ENCODE measurements around the gene PPP2CA.
"Not testable (repeated sequence)": the region's sequence is repeated elsewhere in the genome, so short reads cannot be mapped to it uniquely, and the experiment has no call there.

The PPP2CA gene

GRCh38 chr5:134245101-134245604, 19.3 kb upstream of the PPP2CA start:
- no peak for DNase-seq (ENCODE audit: low read depth in 2 of 2)

- no peak for DNase-seq (ENCODE audit: low read depth in 2 of 2)
Observed at GRCh38 chr5:134242146-134242545, 16.3 kb upstream of the PPP2CA start.

GRCh38 chr5:134240421-134240962, 14.6 kb upstream of the PPP2CA start:
- no peak for DNase-seq (ENCODE audit: low read depth in 2 of 2)

GRCh38 chr5:134236820-134237219, 10.9 kb upstream of the PPP2CA start:
- no peak for DNase-seq (ENCODE audit: low read depth in 2 of 2)

GRCh38 chr5:134236318-134236717, 10.4 kb upstream of the PPP2CA start:
- no peak for DNase-seq (ENCODE audit: low read depth in 2 of 2)

- no peak for DNase-seq (ENCODE audit: low read depth in 2 of 2)
Observed at GRCh38 chr5:134228624-134229023, 2.8 kb upstream of the PPP2CA start.

- no peak for DNase-seq (ENCODE audit: low read depth in 2 of 2)
Observed at GRCh38 chr5:134227776-134228175, 1.9 kb upstream of the PPP2CA start.

GRCh38 chr5:134227259-134227658, 1.4 kb upstream of the PPP2CA start:
- no peak for DNase-seq (ENCODE audit: low read depth in 2 of 2)

- no peak for DNase-seq (ENCODE audit: low read depth in 2 of 2)
Observed at GRCh38 chr5:134226441-134227192, 744 bp upstream of the PPP2CA start.

- peak; percentile 23 to 26 for DNase-seq (ENCODE audit: low read depth in 2 of 2)
Observed at GRCh38 chr5:134224888-134225779, 739 bp downstream of the PPP2CA start.

GRCh38 chr5:134223406-134224248, 2.2 kb downstream of the PPP2CA start:
- no peak for DNase-seq (ENCODE audit: low read depth in 2 of 2)

- DNase-seq (ENCODE audit: low read depth in 2 of 2) = not testable (repeated sequence)
Observed at GRCh38 chr5:134221690-134222089, 4.2 kb downstream of the PPP2CA start.

- DNase-seq (ENCODE audit: low read depth in 2 of 2) = no peak
Observed at GRCh38 chr5:134215757-134216156, 10.1 kb downstream of the PPP2CA start.

- not testable (repeated sequence) for DNase-seq (ENCODE audit: low read depth in 2 of 2)
Observed at GRCh38 chr5:134211263-134212031, 14.4 kb downstream of the PPP2CA start.

GRCh38 chr5:134209477-134210245, 16.2 kb downstream of the PPP2CA start:
- no peak for DNase-seq (ENCODE audit: low read depth in 2 of 2)

GRCh38 chr5:134207696-134208095, 18.2 kb downstream of the PPP2CA start:
- DNase-seq (ENCODE audit: low read depth in 2 of 2) = no peak

GRCh38 chr5:134206627-134207160, 19.2 kb downstream of the PPP2CA start:
- no peak for DNase-seq (ENCODE audit: low read depth in 2 of 2)

GRCh38 chr5:134204575-134204974, 21.3 kb downstream of the PPP2CA start:
- no peak for DNase-seq (ENCODE audit: low read depth in 2 of 2)

- DNase-seq (ENCODE audit: low read depth in 2 of 2) = no peak
Observed at GRCh38 chr5:134203630-134204029, 22.2 kb downstream of the PPP2CA start.

GRCh38 chr5:134195666-134196065, 30.2 kb downstream of the PPP2CA start:
- DNase-seq (ENCODE audit: low read depth in 2 of 2) = no peak

All from stimulated activated CD8-positive, alpha-beta memory T cell treated with anti-CD3 and anti-CD28 coated beads, Interleukin-2, amount 100 ng/mL, for 1 hour (primary cell).